ENCODE results near the gene OPN1SW.

OPN1SW gene

DNA sequence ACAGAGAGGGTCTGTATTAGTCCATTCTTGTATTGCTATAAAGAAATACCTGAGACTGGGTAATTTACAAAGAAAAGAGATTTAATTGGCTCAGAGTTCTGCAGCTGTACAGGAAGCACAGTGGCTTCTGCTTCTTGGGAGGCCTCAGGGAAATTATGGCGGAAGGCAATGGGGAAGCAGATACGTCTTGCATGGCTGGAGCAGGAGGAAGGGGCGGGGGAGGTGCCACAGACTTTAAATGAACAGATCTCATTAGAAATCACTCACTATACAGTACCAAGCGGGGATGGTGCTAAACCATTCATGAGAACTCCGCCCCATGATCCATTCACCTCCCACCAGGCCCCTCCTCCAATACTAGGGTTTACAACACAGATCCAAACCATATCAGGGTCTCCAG is 40.2 kb downstream of the OPN1SW start:
- DNase-seq (ENCODE audit: low read depth in 2 of 2, low spot score in 1 of 2): no peak

DNA sequence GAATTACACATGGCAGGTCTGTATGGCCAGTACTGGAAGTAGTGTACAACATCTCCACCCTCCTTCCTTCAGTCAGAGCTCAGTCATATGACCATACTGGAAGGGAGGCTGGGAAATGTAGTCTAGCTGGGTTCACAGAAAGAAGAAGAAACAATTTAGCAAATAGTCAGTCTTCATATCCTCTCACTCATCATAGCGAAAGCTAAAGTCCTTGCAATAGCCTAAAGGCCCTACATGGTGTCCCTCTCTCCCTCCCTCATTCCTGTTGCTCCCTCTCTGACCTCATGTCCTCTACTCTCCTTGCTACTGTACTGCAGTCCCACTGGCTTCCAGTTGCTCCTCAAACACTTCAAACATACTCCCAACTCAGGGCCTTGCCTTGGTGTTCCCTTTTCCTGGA is 40.7 kb downstream of the OPN1SW start:
- DNase-seq (ENCODE audit: low read depth in 2 of 2, low spot score in 1 of 2): no peak

DNA sequence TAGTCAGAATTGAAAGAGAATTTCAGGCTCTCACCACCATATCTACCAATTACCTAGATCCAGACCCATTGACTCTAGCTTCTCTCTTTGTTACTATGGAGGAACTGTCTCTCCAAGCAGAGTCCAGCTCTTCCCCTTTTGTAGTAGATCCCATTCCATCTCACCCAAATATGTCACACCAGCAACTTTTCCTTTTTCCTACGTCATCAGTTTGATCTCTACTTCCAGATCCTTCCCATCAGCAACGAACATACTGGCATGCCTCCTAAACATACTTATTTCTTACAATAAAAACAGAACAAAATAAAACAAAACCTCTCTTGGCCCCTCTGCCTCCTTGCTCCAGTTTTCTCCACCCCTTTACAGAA is 42.3 kb downstream of the OPN1SW start:
- no peak for DNase-seq (ENCODE audit: low read depth in 2 of 2, low spot score in 1 of 2)

DNA sequence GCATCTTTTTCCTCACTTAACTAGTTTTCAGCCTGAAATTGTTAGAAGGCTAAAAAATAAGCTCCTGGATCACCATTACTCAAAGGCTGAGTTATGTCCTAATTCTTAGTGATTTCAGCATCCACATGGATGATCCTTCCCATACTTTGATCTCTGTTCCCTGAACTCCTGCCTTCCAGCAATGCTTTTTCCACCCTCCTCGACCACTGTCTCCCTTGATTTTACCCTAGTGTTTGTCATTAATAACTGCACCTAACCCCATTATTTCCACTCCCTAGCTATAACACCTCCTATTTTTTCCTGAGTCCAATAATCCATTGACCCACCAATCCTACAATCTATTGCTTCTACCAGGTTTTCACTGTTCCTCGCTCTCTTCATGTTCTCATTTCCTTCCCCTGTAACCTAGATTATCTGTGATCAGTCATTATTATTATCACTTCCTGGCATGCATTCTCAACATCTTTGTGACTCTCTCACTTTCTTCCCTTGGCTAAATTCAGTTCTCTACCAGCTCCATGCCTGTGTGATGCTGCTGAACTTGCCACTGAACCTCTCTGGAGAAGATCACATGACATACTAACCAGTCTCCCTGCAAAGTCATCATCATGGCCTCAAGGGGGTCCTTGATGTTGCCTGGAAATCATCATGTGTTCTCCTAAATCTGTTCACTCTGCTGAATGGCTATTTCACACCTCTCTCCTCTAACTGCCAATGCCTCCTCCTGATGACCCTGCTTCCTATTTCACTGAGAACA is 42.9 kb downstream of the OPN1SW start:
- DNase-seq (ENCODE audit: low read depth in 2 of 2, low spot score in 1 of 2): no peak

DNA sequence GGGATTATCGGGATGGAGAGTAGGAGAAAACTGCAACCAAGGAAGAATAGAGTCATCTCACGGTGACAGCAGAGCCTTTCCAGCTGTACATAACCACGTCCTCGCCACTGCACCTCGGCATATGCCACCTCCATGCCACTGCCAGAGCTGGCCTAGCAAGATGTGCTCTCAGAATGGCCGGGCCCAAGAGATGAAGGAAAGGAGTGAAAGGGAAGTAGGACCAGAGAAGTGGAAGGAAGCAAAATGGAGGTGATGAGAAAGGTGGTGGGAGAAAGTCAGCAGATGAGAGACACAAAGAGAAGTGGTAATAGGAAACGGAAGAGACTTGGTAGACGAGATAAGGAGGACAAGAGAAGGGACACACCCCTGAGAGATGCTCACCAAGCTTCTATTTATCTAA is 44.4 kb downstream of the OPN1SW start:
- no peak for DNase-seq (ENCODE audit: low read depth in 2 of 2, low spot score in 1 of 2)

DNA sequence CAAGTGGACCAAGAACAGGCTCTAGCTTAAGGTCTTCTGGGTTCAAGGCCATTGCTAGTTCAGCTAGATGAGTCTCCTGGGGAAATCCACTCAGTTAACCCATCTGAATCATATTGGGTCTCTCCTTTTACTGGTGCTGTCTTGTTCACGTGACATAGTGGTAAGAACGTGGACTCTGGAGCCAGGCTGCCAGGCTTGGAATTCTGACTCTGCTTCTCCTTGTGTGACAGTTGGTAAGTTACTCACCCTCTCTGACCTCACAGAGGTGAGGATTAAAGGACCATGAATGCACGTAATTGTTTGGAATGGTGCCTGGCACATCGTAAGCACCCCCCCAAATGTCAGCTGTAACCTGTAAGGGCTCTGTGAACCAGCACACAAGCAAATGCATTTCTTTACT is 46.1 kb downstream of the OPN1SW start:
- DNase-seq (ENCODE audit: low read depth in 2 of 2, low spot score in 1 of 2): no peak

DNA sequence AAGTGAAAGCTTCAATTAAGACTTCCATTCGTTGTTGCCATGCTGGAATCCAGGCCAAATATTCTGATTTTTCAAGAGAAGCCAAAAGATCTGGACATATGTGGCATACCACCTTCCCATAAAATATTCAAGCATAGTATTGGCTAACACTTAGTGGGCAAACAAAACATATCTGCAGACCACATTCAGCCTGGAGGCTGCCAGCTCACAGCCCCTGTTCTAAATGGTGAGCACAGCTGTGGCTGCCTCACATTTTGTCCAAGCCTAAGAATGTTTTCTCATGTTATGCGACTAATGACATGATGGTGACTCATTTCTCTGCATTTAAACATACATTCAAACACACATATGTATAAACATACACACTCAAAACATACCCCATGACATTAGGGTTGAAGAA is 47.0 kb downstream of the OPN1SW start:
- no peak for DNase-seq (ENCODE audit: low read depth in 2 of 2, low spot score in 1 of 2)

DNA sequence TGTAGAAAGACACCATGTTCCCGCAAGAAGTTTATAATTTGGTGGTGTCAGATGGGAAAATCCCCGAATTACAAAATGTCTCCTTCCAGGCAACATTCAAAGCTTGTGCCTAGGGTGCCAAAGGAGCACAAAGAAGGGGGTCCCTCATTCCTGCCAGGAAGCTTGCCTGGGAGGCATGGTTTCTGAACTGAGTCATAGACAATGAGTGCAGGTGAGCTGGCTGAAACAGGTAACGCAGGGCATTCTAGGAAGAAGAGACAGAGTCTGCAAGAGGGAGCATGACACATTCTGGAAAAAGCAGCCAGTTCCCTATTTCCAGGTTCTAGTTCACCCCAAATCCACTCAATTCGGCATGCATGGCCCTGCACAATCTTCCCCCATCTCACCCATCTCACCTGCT is 48.4 kb downstream of the OPN1SW start:
- no peak for DNase-seq (ENCODE audit: low read depth in 2 of 2, low spot score in 1 of 2)

DNA sequence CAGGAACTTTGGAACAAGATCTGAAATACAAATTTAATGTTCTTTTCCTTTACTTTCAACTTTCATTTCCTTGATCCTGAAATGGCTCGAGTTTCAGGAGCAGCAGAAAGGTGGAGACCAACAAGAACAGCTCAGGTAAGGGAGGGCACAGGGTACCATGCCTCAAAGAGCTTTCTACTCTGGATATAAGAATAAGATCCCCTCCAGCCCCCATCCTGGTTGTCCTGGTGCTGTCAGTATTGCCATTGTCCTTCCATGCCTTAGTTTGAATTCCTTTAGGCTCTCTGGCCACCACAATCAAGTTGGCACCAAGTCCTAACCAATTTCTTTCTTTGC is 48.9 kb downstream of the OPN1SW start:
- DNase-seq (ENCODE audit: low read depth in 2 of 2, low spot score in 1 of 2): no peak

DNA sequence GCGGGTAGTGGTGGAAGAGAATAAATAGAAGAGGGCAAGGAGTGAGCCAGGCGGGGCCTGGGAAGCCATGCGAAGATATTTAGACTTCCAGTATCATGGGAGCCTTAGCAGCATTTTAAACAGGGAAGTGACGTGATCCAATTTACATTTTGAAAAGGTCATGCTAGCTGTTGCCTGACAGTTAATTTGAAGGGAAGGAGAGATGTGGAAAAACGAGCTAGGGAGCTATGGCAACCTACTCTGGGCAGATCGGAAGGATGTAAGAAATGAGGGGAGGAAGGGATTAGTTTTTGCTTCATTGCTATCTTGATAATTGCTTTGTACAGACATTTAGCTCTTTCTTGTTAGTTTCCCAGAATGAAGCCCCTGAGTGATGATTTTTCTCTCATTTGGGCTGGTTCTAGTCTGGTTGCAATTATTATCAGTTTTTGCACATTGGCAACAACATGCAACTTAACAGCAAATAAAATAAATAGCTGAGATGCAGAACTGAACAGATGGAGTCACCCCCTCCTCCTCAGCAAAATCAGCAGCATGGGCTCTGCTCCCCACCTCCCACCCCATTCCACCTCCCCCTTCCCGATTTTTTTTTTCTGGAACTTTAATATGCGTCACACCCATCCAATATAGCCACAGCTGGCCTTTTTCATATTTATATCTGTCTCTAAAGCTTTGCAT is 49.4 kb downstream of the OPN1SW start:
- no peak for DNase-seq (ENCODE audit: low read depth in 2 of 2, low spot score in 1 of 2)

DNA sequence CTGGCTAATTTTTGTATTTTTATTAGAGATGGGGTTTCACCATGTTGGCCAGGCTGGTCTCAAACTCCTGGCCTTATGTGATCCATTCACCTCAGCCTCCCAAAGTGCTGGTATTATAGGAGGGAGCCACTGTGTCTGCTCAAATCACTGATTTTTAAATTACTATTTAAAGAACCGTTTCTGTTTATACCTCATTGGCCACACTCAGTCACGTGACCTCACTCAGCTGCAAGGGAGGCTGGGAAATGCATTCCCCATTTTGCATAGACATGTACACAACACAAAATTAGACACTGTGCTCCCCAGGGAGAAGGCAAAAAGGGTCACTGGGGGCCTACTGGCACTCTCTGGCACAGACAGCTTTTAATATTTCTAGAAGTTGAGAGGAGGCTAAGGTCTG is 50.1 kb downstream of the OPN1SW start:
- no peak for DNase-seq (ENCODE audit: low read depth in 2 of 2, low spot score in 1 of 2)

DNA sequence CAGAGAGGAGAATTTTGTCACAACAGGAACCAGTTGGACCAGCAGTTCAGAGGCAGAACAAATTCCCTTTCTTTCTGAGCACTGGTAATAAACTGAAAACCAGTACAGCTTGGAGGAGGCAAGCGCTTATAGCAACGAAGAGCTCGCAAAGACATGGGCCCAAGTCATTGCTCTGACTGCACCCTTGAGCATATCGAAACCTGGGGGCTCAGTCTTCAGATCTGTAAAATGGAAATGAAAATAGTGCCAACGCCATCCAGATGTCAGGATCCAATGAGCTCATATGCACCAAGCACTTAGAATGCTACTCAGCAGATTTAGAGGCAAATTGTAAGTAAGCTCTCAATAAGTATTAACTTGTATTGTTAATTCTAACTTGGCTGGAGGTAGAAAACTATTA is 50.9 kb downstream of the OPN1SW start:
- DNase-seq (ENCODE audit: low read depth in 2 of 2, low spot score in 1 of 2): no peak
